AG09319 (cell line): ENCODE results near the gene IL5.
A peak's percentile ranks its signal among the peaks of the same experiment; 100 is the strongest.

ENCODE experiments used
- DNase-seq: peaks from one replicate; pipeline ENCODE4 v3.0.0-alpha.2; 2010; ENCODE audit warnings: low read depth; ENCODE audit errors: extremely low read depth
- CTCF ChIP-seq: IDR thresholded peaks from 2 replicates; pipeline ENCODE4 v1.5.1; 2011; ENCODE audit warnings: low read depth, mild to moderate bottlenecking, inconsistent platforms, low read length, moderate library complexity

IL5 gene

GRCh38 chr5:132506094-132506692 is 37.1 kb downstream of the IL5 start:
- peak; percentile 77 for TF ChIP-seq CTCF
- peak; percentile 93 for DNase-seq

- no peak for TF ChIP-seq CTCF
- no peak for DNase-seq
These were observed 37.7 kb downstream of the IL5 start for GRCh38 chr5:132505641-132506040.

GRCh38 chr5:132504746-132505145 is 38.6 kb downstream of the IL5 start:
- DNase-seq = no peak
- TF ChIP-seq CTCF = no peak

GRCh38 chr5:132503244-132503643 is 40.1 kb downstream of the IL5 start:
- DNase-seq = no peak
- TF ChIP-seq CTCF = no peak

GRCh38 chr5:132501961-132502931 is 41.1 kb downstream of the IL5 start:
- no peak for DNase-seq
- no peak for TF ChIP-seq CTCF

- TF ChIP-seq CTCF = no peak
- DNase-seq = no peak
These were observed 41.7 kb downstream of the IL5 start for GRCh38 chr5:132501629-132501956.

- peak; percentile 71 for TF ChIP-seq CTCF
- DNase-seq = peak; percentile 34
These were observed 42.2 kb downstream of the IL5 start for GRCh38 chr5:132500931-132501628.
